Loucy (cell line): ENCODE measurements around the gene NMRK1.

Experiments used
- H2AFZ ChIP-seq: fragments of 200-600 bp; sonication (generic); 2 replicates; pipeline ENCODE4 v1.6.0; 2016; ENCODE audit warnings: antibody characterized with exemption, mild to moderate bottlenecking, low read length, moderate library complexity
- H3F3A ChIP-seq: fragments of 200-600 bp; 2 replicates; pipeline ENCODE4 v1.6.0; 2016; ENCODE audit warnings: antibody characterized with exemption, low read depth, mild to moderate bottlenecking
- H3K27me3 ChIP-seq: fragments of 200-600 bp; sonication (generic); 2 replicates; pipeline ENCODE4 v1.6.1; 2014; ENCODE audit warnings: low read length, mild to moderate bottlenecking; ENCODE audit not compliant: insufficient read depth, poor library complexity, severe bottlenecking
- H3K36me3 ChIP-seq: fragments of 200-600 bp; sonication (generic); 2 replicates; pipeline ENCODE4 v1.6.1; 2016; ENCODE audit warnings: low read length; ENCODE audit not compliant: insufficient read depth
- H3K4me1 ChIP-seq: fragments of 200-600 bp; sonication (generic); 2 replicates; pipeline ENCODE4 v1.5.1; 2014; ENCODE audit warnings: low read length, mild to moderate bottlenecking; ENCODE audit not compliant: insufficient read depth, poor library complexity, severe bottlenecking
- H3K4me2 ChIP-seq: fragments of 200-600 bp; sonication (generic); 2 replicates; pipeline ENCODE4 v1.6.0; 2014; ENCODE audit warnings: antibody characterized with exemption, low read length, low read depth, mild to moderate bottlenecking; ENCODE audit not compliant: poor library complexity, severe bottlenecking
- H3K4me3 ChIP-seq: fragments of 200-600 bp; sonication (generic); 2 replicates; pipeline ENCODE4 v1.5.1; 2014; ENCODE audit warnings: low read length, mild to moderate bottlenecking, mixed read lengths; ENCODE audit not compliant: poor library complexity, severe bottlenecking
- H3K79me2 ChIP-seq: fragments of 200-600 bp; sonication (generic); 2 replicates; pipeline ENCODE4 v1.6.1; 2014; ENCODE audit warnings: low read length; ENCODE audit not compliant: insufficient read depth
- H3K9ac ChIP-seq: fragments of 200-600 bp; sonication (generic); 2 replicates; pipeline ENCODE4 v1.6.0; 2014; ENCODE audit warnings: mild to moderate bottlenecking, low read depth, low read length, moderate library complexity; ENCODE audit not compliant: poor library complexity, severe bottlenecking
- H3K9me2 ChIP-seq: fragments of 200-600 bp; sonication (generic); replicated peaks from 2 replicates; pipeline ENCODE4 v1.6.1; 2016; ENCODE audit warnings: low read depth, low read length, mixed read lengths
- H3K9me3 ChIP-seq: fragments of 200-600 bp; sonication (generic); 2 replicates; pipeline ENCODE4 v1.6.1; 2014; ENCODE audit warnings: mild to moderate bottlenecking, antibody characterized with exemption, low read length, low read depth; ENCODE audit not compliant: insufficient read depth
- H4K20me1 ChIP-seq: fragments of 200-600 bp; sonication (generic); 2 replicates; pipeline ENCODE4 v1.6.0; 2014; ENCODE audit warnings: antibody characterized with exemption, low read length, mild to moderate bottlenecking; ENCODE audit not compliant: insufficient read depth, poor library complexity, severe bottlenecking
- EZH2phosphoT487 ChIP-seq: fragments of 200-600 bp; IDR thresholded peaks from 2 replicates; pipeline ENCODE4 v1.6.1; 2018; ENCODE audit warnings: antibody characterized with exemption, mild to moderate bottlenecking, moderate library complexity, borderline replicate concordance
- TF ChIP-seq, protein P1 (sequence below): fragments of 200-600 bp; sonication (generic); conservative IDR thresholded peaks from 2 replicates; pipeline ENCODE4 v1.5.1; 2014; ENCODE audit warnings: mild to moderate bottlenecking, antibody characterized with exemption, low read length

Gene NMRK1

GRCh38 chr9:75069171-75069570, 18.8 kb downstream of the NMRK1 start:
- no peak overlapping the region for H3K4me3 ChIP-seq
- H2AFZ ChIP-seq = no peak overlapping the region
- H3K36me3 ChIP-seq = no peaks in the 10 kb centered on the region
- H3K79me2 ChIP-seq = no peaks in the 10 kb centered on the region
- H3K9me3 ChIP-seq = no peaks in the 10 kb centered on the region
- H3K9ac ChIP-seq = no peak overlapping the region
- no peaks in the 10 kb centered on the region for H3F3A ChIP-seq
- no peaks in the 10 kb centered on the region for H4K20me1 ChIP-seq
- TF ChIP-seq, protein P1, sequence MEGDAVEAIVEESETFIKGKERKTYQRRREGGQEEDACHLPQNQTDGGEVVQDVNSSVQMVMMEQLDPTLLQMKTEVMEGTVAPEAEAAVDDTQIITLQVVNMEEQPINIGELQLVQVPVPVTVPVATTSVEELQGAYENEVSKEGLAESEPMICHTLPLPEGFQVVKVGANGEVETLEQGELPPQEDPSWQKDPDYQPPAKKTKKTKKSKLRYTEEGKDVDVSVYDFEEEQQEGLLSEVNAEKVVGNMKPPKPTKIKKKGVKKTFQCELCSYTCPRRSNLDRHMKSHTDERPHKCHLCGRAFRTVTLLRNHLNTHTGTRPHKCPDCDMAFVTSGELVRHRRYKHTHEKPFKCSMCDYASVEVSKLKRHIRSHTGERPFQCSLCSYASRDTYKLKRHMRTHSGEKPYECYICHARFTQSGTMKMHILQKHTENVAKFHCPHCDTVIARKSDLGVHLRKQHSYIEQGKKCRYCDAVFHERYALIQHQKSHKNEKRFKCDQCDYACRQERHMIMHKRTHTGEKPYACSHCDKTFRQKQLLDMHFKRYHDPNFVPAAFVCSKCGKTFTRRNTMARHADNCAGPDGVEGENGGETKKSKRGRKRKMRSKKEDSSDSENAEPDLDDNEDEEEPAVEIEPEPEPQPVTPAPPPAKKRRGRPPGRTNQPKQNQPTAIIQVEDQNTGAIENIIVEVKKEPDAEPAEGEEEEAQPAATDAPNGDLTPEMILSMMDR = no peak
- no peak for TF ChIP-seq EZH2phosphoT487
- H3K9me2 ChIP-seq = no peaks in the 10 kb centered on the region
- no peaks in the 10 kb centered on the region for H3K4me1 ChIP-seq
- H3K27me3 ChIP-seq = no peaks in the 10 kb centered on the region
- H3K4me2 ChIP-seq = no peak overlapping the region

- H3K4me1 ChIP-seq = no peaks in the 10 kb centered on the region
- H3K27me3 ChIP-seq = no peaks in the 10 kb centered on the region
Measured at GRCh38 chr9:75067894-75068293, 20.1 kb downstream of the NMRK1 start.

DNA sequence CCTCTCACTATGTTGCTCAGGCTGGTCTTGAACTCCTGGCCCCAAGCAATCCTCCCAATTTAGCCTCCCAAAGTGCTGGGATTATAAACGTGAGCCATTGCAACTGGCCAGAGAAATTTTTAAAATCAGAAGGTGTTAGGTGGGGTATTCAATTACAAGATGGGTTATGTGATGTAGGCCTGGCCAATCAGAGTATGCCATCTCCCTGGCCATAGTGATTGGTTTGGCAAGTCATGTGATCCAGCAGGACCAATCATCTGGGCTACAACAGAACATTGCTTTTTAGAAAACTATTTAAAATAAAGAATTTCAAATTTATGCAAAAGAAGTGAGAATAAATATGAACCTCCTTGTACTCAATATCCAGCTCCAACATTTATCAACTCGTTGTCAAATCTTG, 22.4 kb downstream of the NMRK1 start:
- H3K27me3 ChIP-seq = no peaks in the 10 kb centered on the region
- H3K9ac ChIP-seq = no peak overlapping the region
- H2AFZ ChIP-seq = no peak overlapping the region
- H3K36me3 ChIP-seq = no peaks in the 10 kb centered on the region
- H3K4me1 ChIP-seq = no peaks in the 10 kb centered on the region
- no peaks in the 10 kb centered on the region for H4K20me1 ChIP-seq
- H3K4me2 ChIP-seq = no peak overlapping the region
- H3K9me2 ChIP-seq = no peaks in the 10 kb centered on the region
- no peak overlapping the region for H3K4me3 ChIP-seq
- H3F3A ChIP-seq = no peaks in the 10 kb centered on the region
- H3K79me2 ChIP-seq = no peaks in the 10 kb centered on the region
- TF ChIP-seq, protein P1 = no peak
- no peak for TF ChIP-seq EZH2phosphoT487
- H3K9me3 ChIP-seq = no peaks in the 10 kb centered on the region

More at GRCh38 chr9:75067894-75068293, 20.1 kb downstream of the NMRK1 start:
- no peaks in the 10 kb centered on the region for H3K36me3 ChIP-seq
- no peak overlapping the region for H3K9ac ChIP-seq
- H3K9me2 ChIP-seq = no peaks in the 10 kb centered on the region
- no peak overlapping the region for H3K4me3 ChIP-seq
- TF ChIP-seq EZH2phosphoT487 = no peak
- TF ChIP-seq, protein P1 = no peak
- no peak overlapping the region for H2AFZ ChIP-seq
- H3F3A ChIP-seq = no peaks in the 10 kb centered on the region
- H4K20me1 ChIP-seq = no peaks in the 10 kb centered on the region
- no peaks in the 10 kb centered on the region for H3K79me2 ChIP-seq
- H3K9me3 ChIP-seq = no peaks in the 10 kb centered on the region
- H3K4me2 ChIP-seq = no peak overlapping the region
